GM12878 (cell line): ENCODE results near the gene ITGAV. TPM values are rescaled to one million over a fixed set of nuclear protein-coding genes. Genes with fewer than 3 reads are reported as not detected.

Source experiments
- ATAC-seq: fragments of 200-7000 bp; cut with Tn5 transposase; 3 replicates; pipeline ENCODE4 v1.9.1; 2020; ENCODE audit warnings: mild to moderate bottlenecking, moderate library complexity
- BruUV-seq: library from RNA; stranded (reverse); fragments of 400-500 nt; replicated peaks from 2 replicates; lab custom pipeline; 2021; lab: Mats Ljungman, UMichigan
- CTCF ChIA-PET: fragments of 300-600 bp; sonication (Branson Sonifier 250); formaldehyde crosslinking; extraction: SDS; loops from one replicate; lab custom pipeline; 2021; ENCODE audit warnings: inconsistent platforms; lab: Yijun Ruan, JAX
- POLR2A ChIA-PET: fragments of 350-600 bp; formaldehyde crosslinking; extraction: SDS; loops from one replicate; lab custom pipeline; 2021; ENCODE audit warnings: inconsistent platforms; lab: Charles Lee
- RAD21 ChIA-PET: fragments of 300-600 bp; sonication (Branson Sonifier 250); formaldehyde crosslinking; loops from one replicate; lab custom pipeline; 2023; ENCODE audit warnings: antibody characterized with exemption; ENCODE audit not compliant: unreplicated experiment; lab: Charles Lee
- SMC1A ChIA-PET: fragments of 300-600 bp; sonication (Branson Sonifier 250); formaldehyde crosslinking; loops from one replicate; lab custom pipeline; 2023; ENCODE audit not compliant: unreplicated experiment, uncharacterized antibody; lab: Charles Lee
- DNase-seq: peaks from one replicate; pipeline ENCODE4 v3.0.0-alpha.2; 2011; ENCODE audit warnings: low read depth, low spot score
- FAIRE-seq: peaks from 3 replicates; lab custom pipeline; 2011; peaks lifted over from hg19 to GRCh38; lab: Jason Lieb, UNC
- H2AFZ ChIP-seq: 2 replicates; pipeline ENCODE4 v1.6.0; 2011; ENCODE audit warnings: low read depth, low read length, control low read depth; ENCODE audit not compliant: control insufficient read depth
- H3K27ac ChIP-seq: 2 replicates; pipeline ENCODE4 v1.5.1; 2011; ENCODE audit warnings: control low read depth; ENCODE audit not compliant: control insufficient read depth, insufficient read depth
- H3K27me3 ChIP-seq, 2 experiments: replicated peaks in 1 of 2; 2 replicates each; pipeline versions ENCODE4 v1.6.0 to v1.6.1; 2011; ENCODE audit warnings: low read length in 1 of 2; ENCODE audit not compliant: control insufficient read depth in 2 of 2, insufficient read depth in 2 of 2
- H3K36me3 ChIP-seq, 2 experiments: 2 replicates each; pipeline ENCODE4 v1.5.1; 2011; ENCODE audit warnings: low read length in 1 of 2; ENCODE audit not compliant: control insufficient read depth in 2 of 2, insufficient read depth in 2 of 2
- H3K4me1 ChIP-seq: 2 replicates; pipeline ENCODE4 v1.6.1; 2011; ENCODE audit warnings: mild to moderate bottlenecking, low read length, moderate library complexity, mixed read lengths; ENCODE audit not compliant: control insufficient read depth, insufficient read depth
- H3K4me2 ChIP-seq: 2 replicates; pipeline ENCODE4 v1.6.0; 2011; ENCODE audit warnings: control low read depth; ENCODE audit not compliant: control insufficient read depth, insufficient read depth
- H3K4me3 ChIP-seq: fragments of 200-600 bp; sonication (generic); 2 replicates; pipeline ENCODE4 v1.5.1; 2016
- H3K79me2 ChIP-seq: 2 replicates; pipeline ENCODE4 v1.6.0; 2011; ENCODE audit warnings: low read length; ENCODE audit not compliant: control insufficient read depth, insufficient read depth
- H3K9ac ChIP-seq: 2 replicates; pipeline ENCODE4 v1.8.0; 2011; ENCODE audit warnings: low read length, control low read depth, mixed read lengths; ENCODE audit not compliant: control insufficient read depth, insufficient read depth
- H3K9me3 ChIP-seq: replicated peaks from 3 replicates; pipeline ENCODE4 v1.5.1; 2011; ENCODE audit warnings: mild to moderate bottlenecking, low read length; ENCODE audit not compliant: control insufficient read depth, insufficient read depth
- H4K20me1 ChIP-seq: 2 replicates; pipeline ENCODE4 v1.6.0; 2011; ENCODE audit not compliant: control insufficient read depth, insufficient read depth
- CEBPB ChIP-seq, 2 experiments: fragments of 150-350 bp in 1 of 2; IDR thresholded peaks; 2 replicates each; pipeline ENCODE4 v1.6.1; 2012 to 2014; ENCODE audit warnings: low read depth in 2 of 2, low read length in 2 of 2, borderline replicate concordance in 1 of 2, inconsistent platforms in 1 of 2
- E2F8 ChIP-seq: fragments of 450-650 bp; IDR thresholded peaks from 2 replicates; pipeline ENCODE4 v1.6.1; 2018; ENCODE audit warnings: mild to moderate bottlenecking, low read depth, moderate library complexity; ENCODE audit not compliant: partially characterized antibody
- FOS ChIP-seq: IDR thresholded peaks from 3 replicates; pipeline ENCODE4 v1.6.1; 2011; ENCODE audit warnings: borderline replicate concordance; ENCODE audit not compliant: insufficient read length; ENCODE audit errors: extremely low read depth
- HDGF ChIP-seq: fragments of 450-650 bp; IDR thresholded peaks from 2 replicates; pipeline ENCODE4 v1.6.1; 2016; ENCODE audit warnings: antibody characterized with exemption
- IKZF2 ChIP-seq, 2 experiments: fragments of 450-650 bp; IDR thresholded peaks; 2 replicates each; pipeline ENCODE4 v1.6.1; 2017; ENCODE audit warnings: mild to moderate bottlenecking in 2 of 2, moderate library complexity in 2 of 2
- IRF5 ChIP-seq: fragments of 450-650 bp; IDR thresholded peaks from 2 replicates; pipeline ENCODE4 v1.6.1; 2017; ENCODE audit warnings: borderline replicate concordance
- PML ChIP-seq: IDR thresholded peaks from 2 replicates; pipeline ENCODE4 v1.6.1; 2012; ENCODE audit warnings: low read length, inconsistent platforms
- POU2F2 ChIP-seq: IDR thresholded peaks from 3 replicates; pipeline ENCODE4 v1.6.1; 2011; ENCODE audit warnings: low read depth, mild to moderate bottlenecking, low read length, borderline replicate concordance
- RCOR1 ChIP-seq: conservative IDR thresholded peaks from 2 replicates; pipeline ENCODE4 v1.6.1; 2012; ENCODE audit warnings: low read depth, low read length, improper control_type of control experiment
- RELB ChIP-seq: fragments of 450-650 bp; IDR thresholded peaks from 2 replicates; pipeline ENCODE4 v1.6.1; 2017; ENCODE audit warnings: low read depth, mild to moderate bottlenecking, moderate library complexity
- SIN3A ChIP-seq: IDR thresholded peaks from 2 replicates; pipeline ENCODE4 v1.6.1; 2012; ENCODE audit warnings: low read depth, low read length, improper control_type of control experiment
- WGBS: methylation state at CpG from one replicate; pipeline ENCODE4 v1.1.6; 2016; ENCODE audit warnings: low lambda C conversion rate; ENCODE audit not compliant: insufficient replicate concordance, insufficient coverage; ENCODE audit errors: missing lambda C conversion rate; 5-methylcytosine and 5-hydroxymethylcytosine counted together
- in situ Hi-C: fragments of 300-500 bp; cut with MboI; formaldehyde crosslinking; loops from 9 replicates; pipeline ENCODE4 v1.14.3; 2018; ENCODE audit warnings: mixed read lengths
- intact Hi-C: fragments of 100-400 bp; cut with micrococcal nuclease; formaldehyde crosslinking; loops from one replicate; pipeline ENCODE4 v1.14.2; 2022; ENCODE audit not compliant: unreplicated experiment
- polyA plus RNA-seq, 11 experiments: library from polyadenylated mRNA; depleted of rRNA in 4 of 11; unstranded in 6 of 11; stranded (reverse) in 5 of 11; fragments of >200 nt; fragmentation: Nextera tagmentation in 4 of 11; fragmentation: Illumina TruSeq in 1 of 11; extraction: Ambion mirVana in 4 of 11; extraction: Trizol in 1 of 11; gene quantifications; 1 replicate in 1 of 11; 2 replicates in 10 of 11; pipeline versions ENCODE4 v1.2.1 to v1.2.3, GENCODE V29; 2011 to 2016; ENCODE audit warnings: inconsistent platforms in 2 of 11, missing spikeins in 2 of 11, low read depth in 1 of 11
- total RNA-seq, 4 experiments: library from RNA; depleted of rRNA in 3 of 4; stranded (reverse); fragments of >200 nt in 3 of 4; fragmentation: Illumina TruSeq in 1 of 4; extraction: Trizol in 1 of 4; gene quantifications; 2 replicates each; pipeline versions ENCODE4 v1.2.1 to v1.2.3, GENCODE V29; 2013 to 2021

ITGAV gene
- total and polyA plus RNA-seq, 10 of the 15 experiments (the other 5 are each of a cell fraction or from before 2014, with no cell fraction given): 2.1 to 10.8 (median 6.1) TPM

GRCh38 chr2:186636800-186637496, 47.1 kb downstream of the ITGAV start:
- Histone ChIP-seq H3K36me3 (peaks cover 0 to 4% of the 10 kb centered on the region in 2 experiments; a peak in 1 of 4 replicates), H3K4me3 (no peak overlapping the region), H3K9me3 (no peaks in the 10 kb centered on the region), H4K20me1 (no peaks in the 10 kb centered on the region), H3K27ac (no peak overlapping the region), H3K9ac (no peak overlapping the region), H3K4me1 (peaks cover 30% of the 10 kb centered on the region), H3K27me3 (no peaks in the 10 kb centered on the region), H3K4me2 (no peak overlapping the region), H2AFZ (no peak overlapping the region), H3K79me2 (no peaks in the 10 kb centered on the region)
- DNase-seq: no peak
- intact Hi-C loops (no loop called here), in situ Hi-C loops (no loop called here)
- CTCF ChIA-PET: interaction anchor here (0.6 to 1.3 kb wide), 2 partner anchors 119 to 132 kb away, joined by 4 to 5 read pairs; no protein-coding TSS in a partner anchor
- 97% methylated on average over 7 of the region's 11 CpGs for WGBS
- POLR2A ChIA-PET: no interaction called here
- RAD21 ChIA-PET: interaction anchor here (0.7 kb wide), 1 partner anchor 12 kb away, joined by 3 read pairs; no protein-coding TSS in a partner anchor
- TF ChIP-seq FOS (no peak), IRF5 (no peak), RCOR1 (no peak), RELB (no peak), POU2F2 (no peak), HDGF (no peak), SIN3A (no peak), PML (no peak), CEBPB (IDR thresholded peaks at IDR 0.05; ENCODE audit: borderline replicate concordance in 1 of 2, low read depth in 2 of 2, low read length in 2 of 2) (no peak), IKZF2 (IDR thresholded peaks at IDR 0.05) (no peak), E2F8 (no peak)
- no TSS peak for BruUV-seq
- no peak for FAIRE-seq
- no peak for ATAC-seq
- SMC1A ChIA-PET: no interaction called here
